HEK293 (cell line): ENCODE measurements around the gene KCNH8.

ENCODE experiments used
- CTCF ChIP-seq: fragments of 450-650 bp; formaldehyde crosslinking; IDR thresholded peaks from 2 replicates; pipeline ENCODE4 v1.5.1; 2016; ENCODE audit warnings: missing biosample characterization, missing genetic modification characterization
- GFI1B ChIP-seq: fragments of 450-650 bp; formaldehyde crosslinking; IDR thresholded peaks from 2 replicates; pipeline ENCODE4 v1.5.1; 2016; ENCODE audit warnings: missing biosample characterization, missing genetic modification characterization
- KLF16 ChIP-seq: fragments of 450-650 bp; formaldehyde crosslinking; IDR thresholded peaks from 2 replicates; pipeline ENCODE4 v1.5.1; 2017; ENCODE audit warnings: missing biosample characterization, missing genetic modification characterization
- MYNN ChIP-seq: fragments of 450-650 bp; formaldehyde crosslinking; IDR thresholded peaks from 2 replicates; pipeline ENCODE4 v1.5.1; 2016; ENCODE audit warnings: missing biosample characterization, missing genetic modification characterization, borderline replicate concordance
- TCF7L2 ChIP-seq: IDR thresholded peaks from 2 replicates; pipeline ENCODE4 v1.6.1; 2011; ENCODE audit warnings: low read depth, mild to moderate bottlenecking, inconsistent platforms, low read length, moderate library complexity, borderline replicate concordance
- ZNF140 ChIP-seq: fragments of 450-650 bp; formaldehyde crosslinking; IDR thresholded peaks from 2 replicates; pipeline ENCODE4 v1.5.1; 2016; ENCODE audit warnings: missing biosample characterization, missing genetic modification characterization
- ZNF148 ChIP-seq: fragments of 450-650 bp; formaldehyde crosslinking; IDR thresholded peaks from 2 replicates; pipeline ENCODE4 v1.5.0; 2017; ENCODE audit warnings: missing biosample characterization, missing genetic modification characterization, borderline replicate concordance
- ZNF214 ChIP-seq: fragments of 450-650 bp; formaldehyde crosslinking; IDR thresholded peaks from 2 replicates; pipeline ENCODE4 v1.5.1; 2017; ENCODE audit warnings: missing biosample characterization, mild to moderate bottlenecking, missing genetic modification characterization, borderline replicate concordance
- ZNF274 ChIP-seq, 2 experiments: fragments of 200-500 bp in 1 of 2; fragments of 450-650 bp in 1 of 2; sonication (Bioruptor generic) in 1 of 2; formaldehyde crosslinking in 1 of 2; IDR thresholded peaks; 2 replicates each; pipeline versions ENCODE4 v1.5.1 to v1.6.1; 2014 to 2016; ENCODE audit warnings: borderline replicate concordance in 1 of 2, inconsistent platforms in 1 of 2, low read length in 1 of 2, missing biosample characterization in 1 of 2, missing genetic modification characterization in 1 of 2
- ZNF660 ChIP-seq: fragments of 450-650 bp; IDR thresholded peaks from 2 replicates; pipeline ENCODE4 v1.5.1; 2018; ENCODE audit warnings: missing biosample characterization, mild to moderate bottlenecking, missing genetic modification characterization
- TF ChIP-seq, protein P1 (sequence below): fragments of 450-650 bp; formaldehyde crosslinking; IDR thresholded peaks from 2 replicates; pipeline ENCODE4 v1.5.1; 2016; ENCODE audit warnings: missing biosample characterization, missing genetic modification characterization

DNA sequence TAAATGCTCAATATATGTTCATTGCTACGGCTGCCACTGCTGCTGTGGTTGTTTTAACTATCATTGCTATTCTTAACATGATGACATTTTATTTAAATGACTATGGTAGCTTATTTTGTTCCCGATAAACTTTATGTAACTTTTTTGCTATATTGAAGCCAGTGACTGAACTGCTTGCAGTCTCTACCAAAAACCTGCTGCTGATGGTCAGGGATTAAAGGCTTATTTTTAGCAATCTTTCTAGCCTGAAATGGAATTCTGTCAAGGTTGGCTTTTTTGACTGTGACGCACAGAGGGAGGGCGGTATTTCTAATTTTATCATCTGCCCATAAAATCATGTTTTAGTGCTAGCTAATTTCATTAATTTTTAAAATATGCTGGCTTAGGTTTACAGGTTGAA, 271.8 kb downstream of the KCNH8 start:
- TF ChIP-seq GFI1B (no peak), KLF16 (tag by site-specific recombination) (no peak), CTCF (tag by site-specific recombination) (no peak), TCF7L2 (no peak), ZNF274 (IDR thresholded peaks at IDR 0.05; ENCODE audit: low read length) (no peak), ZNF274 (tag by site-specific recombination; IDR thresholded peaks at IDR 0.05; ENCODE audit: borderline replicate concordance) (no peak), MYNN (no peak), ZNF148 (tag by site-specific recombination) (no peak), ZNF140 (tag by site-specific recombination) (no peak), ZNF660 (tag by site-specific recombination) (no peak), ZNF214 (no peak)
- TF ChIP-seq, protein P1, sequence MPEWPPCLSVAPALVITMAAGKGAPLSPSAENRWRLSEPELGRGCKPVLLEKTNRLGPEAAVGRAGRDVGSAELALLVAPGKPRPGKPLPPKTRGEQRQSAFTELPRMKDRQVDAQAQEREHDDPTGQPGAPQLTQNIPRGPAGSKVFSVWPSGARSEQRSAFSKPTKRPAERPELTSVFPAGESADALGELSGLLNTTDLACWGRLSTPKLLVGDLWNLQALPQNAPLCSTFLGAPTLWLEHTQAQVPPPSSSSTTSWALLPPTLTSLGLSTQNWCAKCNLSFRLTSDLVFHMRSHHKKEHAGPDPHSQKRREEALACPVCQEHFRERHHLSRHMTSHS (tag by site-specific recombination): no peak
